ENCODE data around the gene MAML2.

MAML2 gene

GRCh38 chr11:96317985-96318384 lies 25.0 kb downstream of the MAML2 start:
- FAIRE-seq, result no peak
- no peak for TF ChIP-seq CTCF (IDR thresholded peaks at IDR 0.05; ENCODE audit: insufficient read depth, missing control alignments)
- no peak for DNase-seq (ENCODE audit: insufficient read length, low spot score)

- no peak for TF ChIP-seq CTCF (IDR thresholded peaks at IDR 0.05; ENCODE audit: insufficient read depth, missing control alignments)
- FAIRE-seq (no peak), DNase-seq (ENCODE audit: insufficient read length, low spot score) (no peak)
Measured at GRCh38 chr11:96317571-96317970, 25.4 kb downstream of the MAML2 start.

GRCh38 chr11:96316869-96317268 lies 26.1 kb downstream of the MAML2 start:
- TF ChIP-seq CTCF (IDR thresholded peaks at IDR 0.05; ENCODE audit: insufficient read depth, missing control alignments), result no peak

GRCh38 chr11:96315476-96315875 lies 27.5 kb downstream of the MAML2 start:
- FAIRE-seq, result no peak

More at GRCh38 chr11:96316869-96317268, 26.1 kb downstream of the MAML2 start:
- no peak for DNase-seq (ENCODE audit: insufficient read length, low spot score)
- FAIRE-seq, result no peak

GRCh38 chr11:96314326-96315020 lies 28.5 kb downstream of the MAML2 start:
- no peak for FAIRE-seq

More at GRCh38 chr11:96315476-96315875, 27.5 kb downstream of the MAML2 start:
- no peak for TF ChIP-seq CTCF (IDR thresholded peaks at IDR 0.05; ENCODE audit: insufficient read depth, missing control alignments)
- DNase-seq (ENCODE audit: insufficient read length, low spot score), result no peak

GRCh38 chr11:96313163-96313562 lies 29.8 kb downstream of the MAML2 start:
- FAIRE-seq (no peak), DNase-seq (ENCODE audit: insufficient read length, low spot score) (no peak)
- no peak for TF ChIP-seq CTCF (IDR thresholded peaks at IDR 0.05; ENCODE audit: insufficient read depth, missing control alignments)

More at GRCh38 chr11:96314326-96315020, 28.5 kb downstream of the MAML2 start:
- no peak for DNase-seq (ENCODE audit: insufficient read length, low spot score)
- no peak for TF ChIP-seq CTCF (IDR thresholded peaks at IDR 0.05; ENCODE audit: insufficient read depth, missing control alignments)

- no peak for DNase-seq (ENCODE audit: insufficient read length, low spot score)
- no peak for TF ChIP-seq CTCF (IDR thresholded peaks at IDR 0.05; ENCODE audit: insufficient read depth, missing control alignments)
- no peak for FAIRE-seq
Measured at GRCh38 chr11:96311120-96311568, 31.9 kb downstream of the MAML2 start.
